ENCODE measurements around the gene DDR2. TPM values are rescaled to one million over a fixed set of nuclear protein-coding genes. Genes with fewer than 3 reads are reported as not detected.

The DDR2 gene
- total and polyA plus RNA-seq, 2 of the 4 experiments (the other 2 are of a cell fraction), result 66.1 to 245 TPM

DNA sequence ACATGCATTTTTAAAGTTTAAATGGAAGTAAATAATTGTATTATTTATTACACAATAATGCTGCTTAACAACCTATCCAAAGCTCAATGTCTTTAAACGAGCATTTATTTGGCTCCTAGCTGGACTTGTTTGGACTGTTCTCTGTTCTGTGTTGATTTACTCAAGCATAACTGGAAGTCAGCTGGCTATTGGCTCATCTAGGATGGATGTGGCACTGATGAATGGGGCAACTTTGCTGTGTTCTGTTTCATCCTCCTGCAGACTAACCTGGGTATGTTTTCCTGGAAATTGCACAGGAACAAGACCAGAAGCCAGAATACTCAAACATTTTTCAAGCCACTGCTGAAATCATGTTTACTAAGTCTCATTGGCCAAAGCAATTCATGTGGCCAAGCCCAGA, 87.4 kb downstream of the DDR2 start:
- H2AK9ac ChIP-seq (replicated peaks; ENCODE audit: low read depth, low read length, poor library complexity), result no peak overlapping the region
- no peak overlapping the region for H3K4me2 ChIP-seq (ENCODE audit: low read depth, low read length)
- H3K4me1 ChIP-seq (ENCODE audit: control insufficient read depth, insufficient read depth, low read length), result peaks cover 6% of the 10 kb centered on the region
- H3K4me3 ChIP-seq (ENCODE audit: insufficient read depth, low read depth, low read length), result no peak overlapping the region
- in situ Hi-C loops (cut with MboI; ENCODE audit: low sequenced_read_pairs), result no loop called here
- no peaks in the 10 kb centered on the region for H3K9me3 ChIP-seq (ENCODE audit: control insufficient read depth, insufficient read depth, low read length)
- no peak overlapping the region for H4K8ac ChIP-seq (ENCODE audit: low read depth in 2 of 2, low read length in 2 of 2)
- no peak overlapping the region for H2BK5ac ChIP-seq (ENCODE audit: low read depth, low read length, poor library complexity, severe bottlenecking)
- no peak overlapping the region for H2BK15ac ChIP-seq (ENCODE audit: low read depth, low read length)
- H2AK5ac ChIP-seq (ENCODE audit: low read depth, low read length), result no peak overlapping the region
- DNase-seq, result no peak
- H2AFZ ChIP-seq (replicated peaks; ENCODE audit: low read length, poor library complexity), result no peak overlapping the region
- no peak overlapping the region for H3K27ac ChIP-seq (ENCODE audit: insufficient read depth, low read length)
- WGBS, 2 experiments (ENCODE audit: extremely low coverage in 2 of 2, insufficient read length in 1 of 2), result no CpG with 5 or more reads among the region's 1 CpG
- dilution Hi-C loops (cut with HindIII; ENCODE audit: low sequenced_read_pairs, unreplicated experiment), result no loop called here
- ChIA-PET POLR2A (ENCODE audit: unreplicated experiment) (no interaction called here), CTCF (no interaction called here)
- intact Hi-C loops (cut with micrococcal nuclease), result no loop called here
- BruUV-seq (replicated peaks), result no TSS peak
- no peak overlapping the region for H2BK20ac ChIP-seq (ENCODE audit: low read depth, low read length)
- H3K23ac ChIP-seq (ENCODE audit: low read depth, low read length), result no peak overlapping the region
- no peak overlapping the region for H3K4ac ChIP-seq (ENCODE audit: low read depth, low read length)
- no peak overlapping the region for H3K56ac ChIP-seq (ENCODE audit: extremely low read depth, insufficient read depth, low read length)
- TF ChIP-seq RFX5 (IDR thresholded peaks at IDR 0.05; ENCODE audit: low read depth, low read length) (no peak), BHLHE40 (IDR thresholded peaks at IDR 0.05; ENCODE audit: low read depth, low read length) (no peak), FOS (IDR thresholded peaks at IDR 0.05; ENCODE audit: low read depth, low read length) (no peak), CEBPB (IDR thresholded peaks at IDR 0.05; ENCODE audit: low read depth, low read length) (no peak), MAFK (IDR thresholded peaks at IDR 0.05; ENCODE audit: low read depth, low read length) (no peak), MAZ (IDR thresholded peaks at IDR 0.05; ENCODE audit: borderline replicate concordance, low read depth, low read length) (no peak), POLR2A (IDR thresholded peaks at IDR 0.05; ENCODE audit: low read depth, low read length) (no peak), NFE2L2 (IDR thresholded peaks at IDR 0.05; ENCODE audit: low read depth, low read length) (no peak), CHD1 (IDR thresholded peaks at IDR 0.05; ENCODE audit: low read depth, low read length) (no peak), RAD21 (IDR thresholded peaks at IDR 0.05; ENCODE audit: low read length) (no peak), RCOR1 (IDR thresholded peaks at IDR 0.05; ENCODE audit: insufficient replicate concordance, low read length) (no peak)
- TF ChIP-seq, protein P1, sequence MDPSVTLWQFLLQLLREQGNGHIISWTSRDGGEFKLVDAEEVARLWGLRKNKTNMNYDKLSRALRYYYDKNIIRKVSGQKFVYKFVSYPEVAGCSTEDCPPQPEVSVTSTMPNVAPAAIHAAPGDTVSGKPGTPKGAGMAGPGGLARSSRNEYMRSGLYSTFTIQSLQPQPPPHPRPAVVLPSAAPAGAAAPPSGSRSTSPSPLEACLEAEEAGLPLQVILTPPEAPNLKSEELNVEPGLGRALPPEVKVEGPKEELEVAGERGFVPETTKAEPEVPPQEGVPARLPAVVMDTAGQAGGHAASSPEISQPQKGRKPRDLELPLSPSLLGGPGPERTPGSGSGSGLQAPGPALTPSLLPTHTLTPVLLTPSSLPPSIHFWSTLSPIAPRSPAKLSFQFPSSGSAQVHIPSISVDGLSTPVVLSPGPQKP (IDR thresholded peaks at IDR 0.05; ENCODE audit: borderline replicate concordance, low read depth, low read length), result no peak
- no peak overlapping the region for H3K18ac ChIP-seq (ENCODE audit: low read depth, low read length)
- H3K9me1 ChIP-seq (ENCODE audit: insufficient read depth, low read length), result peaks cover 24% of the 10 kb centered on the region
- H4K5ac ChIP-seq (ENCODE audit: low read depth, low read length), result no peak overlapping the region
- peaks cover 49% of the 10 kb centered on the region; the same call in 1 of the 2 replicates for H4K20me1 ChIP-seq (ENCODE audit: insufficient read depth, low read length)
- H2BK120ac ChIP-seq (ENCODE audit: low read depth, low read length), result no peak overlapping the region
- ATAC-seq (ENCODE audit: low read depth), result no peak
- H3K36me3 ChIP-seq (ENCODE audit: control insufficient read depth, insufficient read depth, low read length), result peaks cover 25% of the 10 kb centered on the region
- no peaks in the 10 kb centered on the region for H3K27me3 ChIP-seq (ENCODE audit: control insufficient read depth, insufficient read depth, low read length)
- peaks cover 53 to 74% of the 10 kb centered on the region in 2 experiments for H3K79me1 ChIP-seq (ENCODE audit: low read depth in 1 of 2, low read length in 2 of 2)
- H3K14ac ChIP-seq (replicated peaks; ENCODE audit: low read depth, low read length), result no peak overlapping the region
- H3K9ac ChIP-seq (ENCODE audit: low read depth, low read length), result no peak overlapping the region
- H4K91ac ChIP-seq (ENCODE audit: insufficient read depth, low read depth, low read length), result no peak overlapping the region

Data from IMR-90 (cell line).